ENCODE results near the gene GLDC. TPM values are rescaled to one million over a fixed set of nuclear protein-coding genes. Genes with fewer than 3 reads are reported as not detected.
A peak's percentile ranks its signal among the peaks of the same experiment; 100 is the strongest.
"Not testable (repeated sequence)": the region's sequence is repeated elsewhere in the genome, so short reads cannot be mapped to it uniquely, and the experiment has no call there.

GLDC gene
- total RNA-seq, 4 donors from 2014 or later, result 14.4 to 54.1 (median 21.8) TPM

- Histone ChIP-seq H3K27me3 (no peaks in the 10 kb centered on the region), H3K9me3 (no peaks in the 10 kb centered on the region), H3K27ac (no peak overlapping the region), H3K4me3 (no peak overlapping the region), H3K36me3 (no peaks in the 10 kb centered on the region), H3K4me1 (no peaks in the 10 kb centered on the region)
- 41 to 47% methylated on average over 6 of the region's 6 CpGs for WGBS, 2 donors
- DNase-seq (ENCODE audit: low spot score in 2 of 2), result no peak
- TF ChIP-seq, protein P1, sequence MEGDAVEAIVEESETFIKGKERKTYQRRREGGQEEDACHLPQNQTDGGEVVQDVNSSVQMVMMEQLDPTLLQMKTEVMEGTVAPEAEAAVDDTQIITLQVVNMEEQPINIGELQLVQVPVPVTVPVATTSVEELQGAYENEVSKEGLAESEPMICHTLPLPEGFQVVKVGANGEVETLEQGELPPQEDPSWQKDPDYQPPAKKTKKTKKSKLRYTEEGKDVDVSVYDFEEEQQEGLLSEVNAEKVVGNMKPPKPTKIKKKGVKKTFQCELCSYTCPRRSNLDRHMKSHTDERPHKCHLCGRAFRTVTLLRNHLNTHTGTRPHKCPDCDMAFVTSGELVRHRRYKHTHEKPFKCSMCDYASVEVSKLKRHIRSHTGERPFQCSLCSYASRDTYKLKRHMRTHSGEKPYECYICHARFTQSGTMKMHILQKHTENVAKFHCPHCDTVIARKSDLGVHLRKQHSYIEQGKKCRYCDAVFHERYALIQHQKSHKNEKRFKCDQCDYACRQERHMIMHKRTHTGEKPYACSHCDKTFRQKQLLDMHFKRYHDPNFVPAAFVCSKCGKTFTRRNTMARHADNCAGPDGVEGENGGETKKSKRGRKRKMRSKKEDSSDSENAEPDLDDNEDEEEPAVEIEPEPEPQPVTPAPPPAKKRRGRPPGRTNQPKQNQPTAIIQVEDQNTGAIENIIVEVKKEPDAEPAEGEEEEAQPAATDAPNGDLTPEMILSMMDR (IDR thresholded peaks at IDR 0.05), result no peak
- TF ChIP-seq EP300 (IDR thresholded peaks at IDR 0.05) (no peak), POLR2A (IDR thresholded peaks at IDR 0.05) (no peak)
Measured at GRCh38 chr9:6543204-6543603, 102.3 kb downstream of the GLDC start.

GRCh38 chr9:6542617-6543016, 102.9 kb downstream of the GLDC start:
- H3K9me3 ChIP-seq, H3K27ac ChIP-seq: not testable (repeated sequence)
- 85 to 90% methylated on average over 5 of the region's 5 CpGs for WGBS, 2 donors

DNA sequence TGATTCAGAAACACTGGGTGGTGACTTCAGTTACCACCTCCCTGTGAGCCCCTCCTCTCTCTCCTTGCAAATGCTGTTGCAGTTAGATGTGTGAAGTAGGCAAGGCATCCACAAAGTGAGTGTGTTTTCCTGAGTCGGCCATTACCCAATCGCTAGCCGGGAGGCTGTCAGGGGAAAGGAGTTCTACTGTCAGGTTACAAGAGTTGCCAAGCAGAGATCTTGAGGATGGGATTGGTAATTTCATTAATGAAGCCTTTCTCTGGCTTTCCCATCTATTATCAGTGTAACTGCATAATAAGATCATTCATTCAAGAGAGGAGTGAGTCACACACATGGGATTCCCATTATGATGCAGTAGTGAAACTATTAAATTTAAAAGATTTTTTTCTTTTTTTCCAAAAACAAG, 106.9 kb downstream of the GLDC start:
- DNase-seq (ENCODE audit: low spot score in 2 of 2), result no peak
- no peaks in the 10 kb centered on the region for H3K9me3 ChIP-seq
- peak overlapping the region in 1 of 4 donors; percentile 16 for H3K27ac ChIP-seq
- H3K27me3 ChIP-seq, result no peaks in the 10 kb centered on the region
- no peak for TF ChIP-seq EP300 (IDR thresholded peaks at IDR 0.05)
- TF ChIP-seq POLR2A (IDR thresholded peaks at IDR 0.05), result no peak
- TF ChIP-seq, protein P1 (IDR thresholded peaks at IDR 0.05), result no peak
- 24 to 34% methylated on average over 3 of the region's 3 CpGs for WGBS, 2 donors
- no peaks in the 10 kb centered on the region for H3K4me1 ChIP-seq
- no peak overlapping the region for H3K4me3 ChIP-seq
- H3K36me3 ChIP-seq, result no peaks in the 10 kb centered on the region

More at GRCh38 chr9:6542617-6543016, 102.9 kb downstream of the GLDC start:
- not testable (repeated sequence) for H3K36me3 ChIP-seq; H3K4me1 ChIP-seq; H3K27me3 ChIP-seq; DNase-seq (ENCODE audit: low spot score in 2 of 2); H3K4me3 ChIP-seq

DNA sequence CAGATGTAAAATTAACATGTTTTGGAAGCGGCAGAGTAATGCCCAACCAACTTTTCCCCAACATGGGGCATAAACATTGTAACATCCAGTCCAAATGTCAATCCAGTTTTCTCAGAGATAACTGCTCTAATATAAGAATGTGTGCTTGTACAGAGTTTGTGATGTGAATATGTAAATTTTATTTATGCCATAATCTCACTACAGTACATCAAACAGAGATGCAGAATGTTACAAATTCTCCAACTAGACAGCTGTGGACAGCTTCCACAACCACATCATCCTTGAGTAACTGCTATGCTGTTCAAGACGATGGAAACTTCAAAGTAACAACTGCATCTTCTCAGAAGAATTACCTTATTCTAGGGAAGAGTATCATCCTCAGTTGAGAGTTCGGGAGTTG, 109.9 kb downstream of the GLDC start:
- no peak overlapping the region for H3K27ac ChIP-seq
- no peaks in the 10 kb centered on the region for H3K36me3 ChIP-seq
- no peak for DNase-seq (ENCODE audit: low spot score in 2 of 2)
- TF ChIP-seq POLR2A (IDR thresholded peaks at IDR 0.05) (no peak), EP300 (IDR thresholded peaks at IDR 0.05) (no peak)
- TF ChIP-seq, protein P1 (IDR thresholded peaks at IDR 0.05), result no peak
- no peak overlapping the region for H3K4me3 ChIP-seq
- no peaks in the 10 kb centered on the region for H3K4me1 ChIP-seq
- H3K27me3 ChIP-seq, result no peaks in the 10 kb centered on the region
- no peaks in the 10 kb centered on the region for H3K9me3 ChIP-seq
- 89 to 94% methylated on average over 3 of the region's 3 CpGs for WGBS, 2 donors

DNA sequence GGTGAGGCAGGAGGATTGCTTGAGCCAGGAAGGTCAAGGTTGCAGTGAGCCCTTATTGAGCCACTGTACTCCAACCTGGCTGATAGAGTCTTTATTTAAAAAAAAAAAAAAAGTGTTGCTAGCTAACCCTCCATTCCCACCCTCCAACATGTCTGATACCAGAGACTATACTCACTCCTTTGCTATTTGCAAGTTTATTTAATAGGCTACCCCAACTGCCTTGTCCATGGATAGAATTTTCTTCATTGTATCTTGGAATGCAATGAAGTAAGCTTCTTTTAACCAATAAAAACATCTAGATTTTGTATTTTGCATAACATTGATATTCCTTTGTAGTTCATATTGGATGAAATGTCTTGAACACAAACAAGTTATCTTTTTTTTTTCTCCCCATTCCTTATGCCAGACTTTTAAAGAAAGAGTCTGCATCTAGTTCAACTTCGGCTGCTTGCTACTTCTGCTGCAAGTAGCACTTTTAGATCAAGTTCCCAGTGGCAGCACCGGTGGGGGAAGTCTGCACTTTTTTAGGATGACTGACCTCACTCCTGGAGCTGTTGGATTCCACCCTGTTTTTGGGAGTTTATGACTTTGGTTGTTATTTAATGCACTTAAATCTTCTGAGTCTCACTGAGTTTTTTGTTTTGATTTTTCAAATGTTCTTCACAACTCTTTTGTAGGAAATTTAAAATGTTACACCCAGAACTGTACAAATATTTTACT, 120.0 kb downstream of the GLDC start:
- 21 to 35% methylated on average over 2 of the region's 2 CpGs for WGBS, 2 donors
- no peaks in the 10 kb centered on the region for H3K27me3 ChIP-seq
- peaks cover 0 to 29% (median 5%) of the 10 kb centered on the region in 4 donors for H3K9me3 ChIP-seq
- H3K4me1 ChIP-seq, result no peaks in the 10 kb centered on the region
- H3K27ac ChIP-seq, result no peak overlapping the region
- DNase-seq (ENCODE audit: low spot score in 2 of 2), result no peak
- peaks cover 0 to 36% (median 0%) of the 10 kb centered on the region in 3 donors for H3K36me3 ChIP-seq
- TF ChIP-seq EP300 (IDR thresholded peaks at IDR 0.05), result no peak
- TF ChIP-seq, protein P1 (IDR thresholded peaks at IDR 0.05), result no peak
- no peak for TF ChIP-seq POLR2A (IDR thresholded peaks at IDR 0.05)
- H3K4me3 ChIP-seq, result no peak overlapping the region

Measured in tibial nerve (tissue), 4 donors.